Dermis lymphatic vessel endothelial cell (primary cell): ENCODE measurements around the gene FXYD7. TPM values are rescaled to one million over a fixed set of nuclear protein-coding genes. Genes with fewer than 3 reads are reported as not detected.

Experiments
- total RNA-seq: library from RNA; depleted of rRNA; stranded (reverse); fragments of >200 nt; gene quantifications from 2 replicates; pipeline ENCODE4 v1.2.1, GENCODE V29; 2014

Gene FXYD7
- total RNA-seq, result not detected in 2 replicates

DNA sequence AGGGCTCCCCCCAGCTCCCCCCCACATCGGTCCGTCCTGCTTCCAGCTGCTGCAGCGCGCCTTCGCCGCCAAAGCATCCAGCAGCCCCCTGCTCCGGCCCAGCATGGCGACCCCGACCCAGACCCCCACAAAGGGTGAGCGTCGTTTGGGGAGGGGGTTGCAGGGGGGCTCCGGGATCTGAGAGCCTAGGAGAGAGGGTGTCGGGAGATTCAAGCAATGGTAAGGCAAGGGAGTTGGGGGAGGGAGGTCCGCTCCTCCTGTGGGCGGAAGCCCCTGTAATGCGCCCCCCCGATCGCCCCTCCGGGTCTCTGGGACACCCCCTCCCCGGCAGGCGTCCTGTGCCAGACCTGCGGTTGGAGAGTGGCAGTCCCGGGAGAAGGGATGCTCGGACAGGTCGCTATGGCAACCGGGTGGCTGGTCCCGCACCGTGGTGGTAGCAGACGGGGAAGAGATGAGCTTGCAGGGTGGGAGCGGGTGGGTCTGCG lies at the start of gene FXYD7:
TSS of gene FXYD7 (plus strand) at position 25 of the 485 bp plus-strand sequence. CDS start at position 104, 79 bp downstream.

GRCh38 chr19:35115177-35115951 lies 27.7 kb upstream of the FXYD7 start, which contains the start of gene FXYD3:
TSS of gene FXYD3 (plus strand) at chr19:35115823. CDS start at chr19:35119377, 3,554 bp downstream.

GRCh38 chr19:35134601-35135242 lies 8.3 kb upstream of the FXYD7 start, which contains the start of gene LGI4:
TSS of gene LGI4 (minus strand) at chr19:35135059. CDS start at chr19:35134680, 379 bp downstream.

DNA sequence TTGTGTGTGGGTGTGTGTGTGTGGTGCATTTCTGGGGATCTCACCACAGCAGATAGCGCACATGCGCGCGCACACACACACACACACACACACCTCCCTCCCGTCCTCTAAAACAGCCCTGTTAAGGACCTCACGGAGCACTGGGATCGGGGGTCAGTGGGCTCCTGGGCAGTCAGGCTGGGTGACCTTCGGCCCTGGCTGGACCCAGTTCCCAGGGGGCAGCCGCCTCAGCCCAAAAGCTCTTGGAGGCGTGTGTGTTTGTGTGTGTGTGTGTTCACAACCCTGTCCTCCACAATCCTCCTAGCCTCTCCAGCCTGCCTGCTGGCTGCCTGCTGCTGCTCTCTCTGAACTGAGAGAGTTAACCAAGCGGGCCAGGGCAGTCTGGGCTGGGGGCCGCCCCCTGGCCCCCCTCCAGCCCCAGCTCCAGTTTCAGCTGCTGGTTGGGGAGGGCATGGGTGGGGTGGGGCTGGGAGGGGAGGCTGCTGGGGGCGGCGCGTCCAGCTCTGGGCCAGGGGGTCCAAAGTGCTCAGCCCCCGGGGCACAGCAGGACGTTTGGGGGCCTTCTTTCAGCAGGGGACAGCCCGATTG lies 4.7 kb upstream of the FXYD7 start, which contains the start of gene FXYD1:
TSS of gene FXYD1 (plus strand) at position 520 of the 588 bp plus-strand sequence. CDS start 1,256 bp downstream, outside the sequence.

DNA sequence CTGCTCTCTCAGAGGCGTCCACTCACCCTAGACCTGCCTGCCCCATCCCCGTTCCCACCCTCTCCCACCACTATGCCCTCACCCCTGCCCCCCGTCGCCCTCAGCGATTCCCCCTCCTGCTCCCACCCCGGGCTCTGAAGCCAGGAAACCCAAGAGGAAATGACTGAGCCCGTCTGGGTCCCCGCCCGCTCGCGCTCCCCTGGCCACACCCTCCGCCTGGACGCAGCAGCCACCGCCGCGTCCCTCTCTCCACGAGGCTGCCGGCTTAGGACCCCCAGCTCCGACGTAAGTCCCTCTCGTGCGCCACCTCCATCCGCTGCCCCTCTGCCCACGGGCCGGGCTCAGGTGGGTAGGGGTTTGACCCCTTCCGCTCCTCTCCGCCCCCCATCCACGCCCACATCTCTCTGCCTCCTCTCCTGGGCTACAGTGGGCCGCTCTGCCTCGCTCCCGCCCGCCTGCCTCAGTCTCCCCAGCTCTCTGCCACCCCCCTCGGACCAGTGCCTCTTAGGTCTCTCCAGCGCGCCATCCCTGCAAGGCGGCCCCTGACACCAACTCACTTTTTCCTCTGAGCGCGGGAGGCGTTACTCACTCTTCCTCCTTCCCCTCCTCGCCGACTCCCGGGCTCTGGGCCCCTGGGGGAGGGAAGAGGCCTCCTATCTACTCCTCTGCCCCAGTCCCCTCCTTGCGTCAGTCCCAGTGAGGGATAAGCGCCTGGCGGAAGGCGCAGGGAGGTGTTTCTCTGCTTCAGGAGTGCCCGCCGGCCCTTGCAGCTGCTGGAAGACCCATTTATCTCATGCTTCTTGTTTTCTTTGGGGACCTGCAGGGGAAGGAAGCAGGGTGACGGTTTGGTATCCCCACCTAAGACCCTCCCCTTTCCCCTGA lies 11.7 kb downstream of the FXYD7 start, which contains the start of gene FXYD5:
TSS of gene FXYD5 (plus strand) at position 211 of the 882 bp plus-strand sequence. CDS start 816 bp downstream, outside the sequence.

Other genes with a start within 250 kb of the FXYD7 start
- 5.6 and 9.0 TPM in 2 replicates for gene ZNF30, start 216.4 kb upstream of the FXYD7 start, total RNA-seq
- 40.9 and 49.6 TPM in 2 replicates for gene ZNF792, start 179.0 kb upstream of the FXYD7 start, total RNA-seq
- gene GRAMD1A, start 142.9 kb upstream of the FXYD7 start, total RNA-seq, result 27.6 and 31.9 TPM in 2 replicates
- gene SCN1B, start 112.8 kb upstream of the FXYD7 start, total RNA-seq, result 8.8 and 12.2 TPM in 2 replicates
- under 0.01 and 0.09 TPM in 2 replicates for gene HPN, start 101.5 kb upstream of the FXYD7 start, total RNA-seq
- not detected in 2 replicates for gene FXYD3, start 27.4 kb upstream of the FXYD7 start, total RNA-seq
- gene LGI4, start 8.2 kb upstream of the FXYD7 start, total RNA-seq, result not detected in 2 replicates
- gene FXYD1, start 4.4 kb upstream of the FXYD7 start, total RNA-seq, result not detected in 2 replicates
- 22.2 and 27.3 TPM in 2 replicates for gene FXYD5, start 11.5 kb downstream of the FXYD7 start, total RNA-seq
- not detected in 2 replicates for gene FAM187B, start 85.5 kb downstream of the FXYD7 start, total RNA-seq
- 0.34 and 3.5 TPM in 2 replicates for gene LSR, start 105.7 kb downstream of the FXYD7 start, total RNA-seq
- gene USF2, start 125.7 kb downstream of the FXYD7 start, total RNA-seq, result 35.2 and 43.8 TPM in 2 replicates
- 0.17 and 0.22 TPM in 2 replicates for gene HAMP, start 139.3 kb downstream of the FXYD7 start, total RNA-seq
- not detected in 2 replicates for gene MAG, start 148.9 kb downstream of the FXYD7 start, total RNA-seq
- 0.11 and 0.26 TPM in 2 replicates for gene CD22, start 185.9 kb downstream of the FXYD7 start, total RNA-seq
- not detected in 2 replicates for gene FFAR1, start 204.6 kb downstream of the FXYD7 start, total RNA-seq
- not detected in 2 replicates for gene FFAR3, start 215.2 kb downstream of the FXYD7 start, total RNA-seq
- gene GPR42, start 227.8 kb downstream of the FXYD7 start, total RNA-seq, result not detected in 2 replicates